ENCODE measurements around the gene OTOP3.

DNA sequence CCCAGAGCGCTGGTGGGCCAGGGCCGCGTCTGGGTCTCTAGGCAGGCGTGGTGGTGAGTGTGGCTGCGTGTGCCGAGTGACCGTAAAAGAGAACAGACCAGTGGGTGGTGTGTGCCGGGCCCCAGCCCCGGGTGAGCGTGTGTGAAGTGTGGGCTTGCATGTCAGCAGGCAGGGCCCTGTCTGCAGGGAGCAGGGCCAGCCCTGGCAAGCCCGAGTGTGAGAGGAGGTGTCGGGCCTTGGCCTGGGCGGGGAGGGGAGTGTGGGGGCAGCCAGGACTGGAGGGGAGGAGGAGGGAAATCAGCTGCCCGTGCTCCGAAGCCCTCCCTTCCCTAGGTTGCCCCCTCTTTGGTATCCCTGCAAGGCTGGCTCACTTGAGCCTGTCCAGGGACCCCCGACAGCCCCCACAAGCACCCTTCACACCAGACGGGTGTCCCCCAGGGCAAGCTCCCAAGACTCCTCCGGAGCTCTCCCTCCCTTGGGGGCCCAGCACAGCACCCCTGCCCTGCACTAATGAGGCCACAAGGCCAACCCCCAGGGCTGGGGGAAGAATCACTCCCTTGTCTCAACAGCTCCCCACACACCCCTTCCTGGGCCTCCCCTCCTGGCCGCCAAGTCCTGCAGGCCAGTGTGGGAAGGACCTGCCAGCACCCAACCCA lies 14.5 kb upstream of the OTOP3 start:
- TF ChIP-seq CTCF (IDR thresholded peaks at IDR 0.05) (no peak), POLR2AphosphoS5 (IDR thresholded peaks at IDR 0.05) (no peak)
